Activated gamma-delta T cell treated with Interleukin-2 at 50 U/mL for 16 hours (primary cell): ENCODE measurements around the gene ABCB11.
"Not testable (repeated sequence)": the region's sequence is repeated elsewhere in the genome, so short reads cannot be mapped to it uniquely, and the experiment has no call there.

Experiments used
- DNase-seq: peaks from one replicate; pipeline ENCODE4 v3.0.0-alpha.2; 2020

ABCB11 gene

DNA sequence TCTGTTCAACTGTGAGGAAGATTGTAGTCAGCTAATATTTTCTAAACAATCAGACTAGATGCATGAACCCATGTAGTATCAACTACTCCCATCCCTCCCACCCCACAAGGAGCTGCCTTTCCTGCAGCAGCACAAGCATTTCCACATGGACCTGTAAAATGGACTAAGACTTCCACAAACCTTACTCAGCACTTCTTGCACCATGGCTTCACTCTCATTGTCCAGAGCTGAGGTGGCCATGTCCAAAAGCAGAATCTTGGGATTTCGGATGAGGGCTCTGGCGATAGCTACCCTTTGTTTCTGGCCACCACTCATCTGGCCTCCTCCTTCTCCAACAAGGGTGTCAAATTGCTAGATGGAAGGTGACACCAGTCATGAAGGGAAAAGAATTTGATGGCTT is 61.3 kb downstream of the ABCB11 start:
- no peak for DNase-seq

DNA sequence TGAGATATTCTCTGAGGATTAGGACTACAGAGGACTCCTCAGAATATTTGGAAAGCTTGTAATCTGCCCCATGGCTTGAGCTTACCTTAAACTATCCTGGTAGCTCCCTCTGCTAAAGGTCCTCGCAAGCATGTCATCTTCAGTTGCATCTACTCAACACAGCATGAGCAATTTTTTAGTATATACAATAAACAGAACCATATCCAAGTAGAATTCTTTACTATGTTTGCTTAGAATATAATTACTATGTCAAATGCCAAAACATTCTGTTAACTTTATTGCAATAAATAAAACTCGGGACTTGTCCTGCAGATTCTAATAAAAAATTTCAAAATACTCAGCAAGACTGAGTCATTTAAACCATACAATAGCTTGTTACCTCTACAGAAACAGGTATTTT is 62.8 kb downstream of the ABCB11 start:
- no peak for DNase-seq

GRCh38 chr2:168964251-168964807 is 66.8 kb downstream of the ABCB11 start:
- no peak for DNase-seq

- DNase-seq, result no peak
Measured at GRCh38 chr2:168962636-168963035, 68.5 kb downstream of the ABCB11 start.

DNA sequence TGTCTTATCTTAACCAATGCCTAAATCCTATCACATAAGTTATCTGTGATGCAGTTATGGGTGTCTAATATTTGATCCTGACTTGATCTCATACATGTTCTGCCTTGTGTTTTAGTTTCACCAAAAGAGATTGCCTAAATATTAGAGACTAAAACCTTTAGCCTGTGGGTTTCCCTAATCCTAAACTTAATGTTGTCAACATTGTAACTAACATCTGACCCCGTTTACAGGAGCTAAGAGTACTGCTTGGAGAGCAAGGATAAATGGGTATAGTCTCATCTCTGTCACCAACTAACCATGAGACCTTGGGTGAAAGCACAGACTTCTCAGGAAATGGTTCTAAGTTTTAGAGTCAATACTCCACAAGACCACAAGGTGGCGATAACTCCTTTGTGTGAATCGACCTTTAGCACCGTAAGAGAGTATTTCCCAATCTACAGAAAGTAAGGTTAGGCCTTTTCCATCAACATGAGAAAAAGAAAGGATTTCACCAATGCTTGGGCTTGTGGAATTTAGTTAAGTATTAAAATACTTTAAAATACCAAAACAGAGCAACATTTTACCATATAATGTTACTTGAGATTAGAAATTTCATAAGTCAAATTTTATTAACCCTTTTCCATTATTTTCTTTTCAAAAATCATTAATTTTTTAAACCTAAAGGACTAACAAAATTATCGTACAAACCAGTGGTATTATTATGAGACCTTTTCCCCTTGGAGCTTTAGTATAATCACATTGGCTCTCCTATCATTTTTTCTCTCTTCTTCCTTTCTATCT is 69.5 kb downstream of the ABCB11 start:
- DNase-seq, result peak; percentile 46

DNA sequence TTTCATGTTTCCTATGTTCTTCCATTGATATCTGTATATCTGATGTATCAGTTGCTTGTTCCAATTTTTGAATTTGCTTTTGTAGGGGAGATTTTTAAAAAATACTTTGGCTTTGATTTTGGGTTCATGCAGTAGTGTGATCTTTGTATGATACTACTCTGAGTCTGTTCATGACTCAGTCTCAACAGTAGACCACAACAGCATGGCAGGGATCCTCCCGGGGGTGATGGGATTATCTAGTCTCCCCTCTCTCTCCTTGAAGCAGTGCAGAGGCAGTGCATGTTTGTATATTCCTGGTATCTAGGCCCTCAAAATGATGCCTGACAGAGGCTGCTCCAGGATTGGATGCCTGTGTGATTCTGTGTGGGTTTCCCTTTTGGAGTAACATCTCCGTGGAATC is 74.7 kb downstream of the ABCB11 start:
- DNase-seq, result no peak

- DNase-seq, result no peak
Measured at GRCh38 chr2:168955321-168955720, 75.8 kb downstream of the ABCB11 start.

- no peak for DNase-seq
Measured at GRCh38 chr2:168954256-168954655, 76.9 kb downstream of the ABCB11 start.

- no peak for DNase-seq
Measured at GRCh38 chr2:168952424-168952823, 78.7 kb downstream of the ABCB11 start.

GRCh38 chr2:168951871-168952270 is 79.3 kb downstream of the ABCB11 start:
- DNase-seq, result no peak

DNA sequence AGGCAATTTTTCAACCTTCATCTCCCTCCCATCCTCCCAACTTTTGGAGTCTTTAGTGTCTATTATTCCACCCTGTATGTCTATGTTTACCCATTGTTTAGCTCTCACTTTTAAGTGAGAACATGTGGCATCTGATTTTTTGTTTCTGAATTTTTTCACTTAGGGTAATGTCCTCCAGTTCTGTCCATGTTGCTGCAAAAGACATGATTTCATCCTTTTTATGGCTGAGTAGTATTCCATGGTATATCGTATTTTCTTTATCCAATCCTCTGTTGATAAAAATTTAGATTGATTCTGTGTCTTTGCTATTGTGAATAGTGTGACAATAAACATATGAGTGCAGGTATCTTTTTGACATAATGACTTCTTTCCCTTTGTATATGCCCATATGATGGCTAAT is 81.8 kb downstream of the ABCB11 start:
- DNase-seq, result no peak

- no peak for DNase-seq
Measured at GRCh38 chr2:168948621-168949212, 82.4 kb downstream of the ABCB11 start.

DNA sequence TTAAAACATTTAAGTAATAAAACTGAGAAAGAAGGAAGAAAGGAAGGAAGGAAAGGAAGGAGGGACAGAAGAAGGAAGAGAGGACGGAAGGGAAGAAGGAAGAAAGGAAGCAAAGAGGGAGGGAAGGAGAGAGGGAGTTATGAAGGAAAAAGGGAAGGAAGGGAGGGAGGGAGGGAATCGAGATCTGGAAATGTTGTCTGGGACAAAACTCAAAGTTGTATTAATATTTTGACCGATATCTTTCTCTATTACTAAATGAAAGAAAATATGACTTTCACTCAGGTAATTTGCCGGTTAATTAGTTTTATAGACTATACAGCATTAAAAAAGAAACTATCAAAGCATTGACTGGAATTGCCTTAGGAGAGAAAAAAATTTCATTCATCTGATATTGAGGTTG is 85.6 kb downstream of the ABCB11 start:
- DNase-seq, result no peak

DNA sequence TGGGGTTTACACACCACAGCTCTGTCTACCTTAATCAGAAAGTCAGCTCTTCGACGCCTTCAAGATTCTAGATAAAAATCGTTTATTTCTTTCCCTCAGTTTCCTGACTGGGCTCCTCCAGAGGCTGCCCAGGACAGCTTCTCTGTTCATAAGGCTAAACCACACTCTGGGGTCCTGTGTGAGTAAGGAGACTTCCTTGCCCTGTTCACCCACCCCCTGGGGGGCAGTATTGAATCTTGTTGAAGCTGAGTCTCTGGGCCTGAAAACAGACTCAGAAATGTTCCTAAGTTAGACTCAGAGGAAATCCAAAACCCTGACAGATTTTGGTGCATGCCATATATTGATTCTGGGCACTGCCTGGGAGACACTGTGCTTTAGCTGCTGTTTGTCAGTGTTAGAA is 87.1 kb downstream of the ABCB11 start:
- no peak for DNase-seq

DNA sequence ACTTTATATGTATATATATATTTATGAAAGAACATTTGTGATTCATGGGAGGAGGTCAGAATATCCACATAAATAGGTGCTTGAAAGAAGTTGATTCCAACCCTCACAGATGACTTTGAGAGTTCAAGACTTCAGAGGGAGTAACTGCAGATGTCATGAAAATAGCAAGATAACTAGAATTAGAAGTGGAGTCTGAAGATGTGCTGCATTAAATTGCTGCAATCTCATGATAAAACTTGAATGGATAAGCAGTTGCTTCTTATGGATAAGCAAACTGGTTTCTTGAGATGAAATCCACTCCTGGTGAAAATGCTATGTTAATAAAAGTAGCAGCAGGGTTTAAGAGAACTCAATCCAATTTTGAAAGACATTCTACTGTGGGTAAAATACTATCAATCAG is 89.8 kb downstream of the ABCB11 start:
- no peak for DNase-seq

GRCh38 chr2:168939918-168940317 is 91.2 kb downstream of the ABCB11 start:
- DNase-seq, result no peak

DNA sequence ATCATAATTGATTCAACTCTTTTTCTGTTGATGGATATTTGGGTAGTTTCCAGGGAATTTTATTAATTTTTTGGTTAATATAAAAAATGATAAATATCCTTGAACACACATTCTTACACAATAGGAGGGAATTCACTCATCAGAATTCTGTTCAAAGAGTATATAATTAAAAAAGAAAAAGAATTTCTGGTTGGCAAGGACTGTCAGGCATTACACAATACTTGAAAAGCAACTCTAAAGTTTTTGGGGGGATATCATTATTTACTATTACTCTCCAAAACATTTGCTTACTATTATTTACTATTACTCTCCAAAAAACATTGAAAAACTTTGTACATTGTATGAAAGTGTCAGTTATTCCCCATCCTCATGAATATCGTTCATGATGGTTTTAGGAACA is 92.1 kb downstream of the ABCB11 start:
- DNase-seq, result no peak

- DNase-seq, result no peak
Measured at GRCh38 chr2:168935810-168936581, 95.1 kb downstream of the ABCB11 start.

DNA sequence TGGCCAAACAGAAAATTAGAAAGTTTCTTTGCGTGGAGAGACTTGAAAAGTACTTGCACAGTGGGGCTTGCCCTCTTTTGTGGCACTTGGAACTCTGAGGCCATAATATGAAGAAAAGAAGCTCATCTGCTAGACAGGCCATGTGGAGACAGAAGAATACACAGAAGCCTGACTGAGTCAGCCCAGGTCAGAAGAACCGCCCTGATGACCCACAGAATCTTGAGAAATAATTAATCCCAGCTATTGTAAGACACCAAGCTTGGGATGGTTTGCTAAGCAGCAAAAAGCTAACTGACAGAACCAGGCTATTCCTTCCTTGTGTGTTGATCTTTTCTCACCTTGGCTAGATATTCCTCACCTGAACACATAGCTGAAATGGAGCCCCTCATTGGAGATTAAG is 96.3 kb downstream of the ABCB11 start:
- DNase-seq, result no peak

DNA sequence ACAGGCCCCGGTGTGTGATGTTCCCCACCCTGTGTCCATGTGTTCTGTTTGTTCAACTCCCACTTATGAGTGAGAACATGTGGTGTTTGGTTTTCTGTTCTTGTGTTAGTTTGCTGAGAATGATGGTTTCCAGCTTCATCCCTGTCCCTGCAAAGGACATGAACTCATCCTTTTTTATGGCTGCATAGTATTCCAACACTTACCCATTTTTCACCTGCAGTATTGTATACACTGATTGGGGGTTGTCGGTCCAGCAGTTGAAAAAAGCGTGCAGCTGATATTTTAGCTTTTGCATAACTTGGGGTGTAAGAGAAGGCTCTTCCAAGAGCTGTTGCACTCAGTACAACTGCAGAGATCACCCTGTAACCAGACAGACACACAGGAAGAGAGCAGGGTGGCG is 99.0 kb downstream of the ABCB11 start:
- DNase-seq, result not testable (repeated sequence)

- DNase-seq, result no peak
Measured at GRCh38 chr2:168930242-168930641, 100.9 kb downstream of the ABCB11 start.

DNA sequence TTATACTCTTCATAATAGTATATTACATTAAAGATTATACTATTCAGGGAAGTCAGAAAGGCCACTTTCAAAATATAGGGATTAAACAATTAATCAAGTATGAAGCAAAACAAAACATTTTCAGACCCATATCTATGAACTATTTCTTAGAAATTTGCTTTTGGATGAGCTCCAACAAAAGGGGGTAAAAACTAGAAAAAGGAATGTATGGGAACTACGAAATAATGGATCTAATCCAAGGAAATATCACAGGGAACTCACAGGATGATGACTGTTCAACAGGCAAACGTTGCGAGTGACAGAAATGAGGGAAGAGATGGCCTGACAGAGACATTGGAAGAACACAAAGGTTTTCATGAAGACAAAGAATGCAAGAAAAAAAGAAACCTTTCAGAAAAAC is 102.1 kb downstream of the ABCB11 start:
- no peak for DNase-seq

DNA sequence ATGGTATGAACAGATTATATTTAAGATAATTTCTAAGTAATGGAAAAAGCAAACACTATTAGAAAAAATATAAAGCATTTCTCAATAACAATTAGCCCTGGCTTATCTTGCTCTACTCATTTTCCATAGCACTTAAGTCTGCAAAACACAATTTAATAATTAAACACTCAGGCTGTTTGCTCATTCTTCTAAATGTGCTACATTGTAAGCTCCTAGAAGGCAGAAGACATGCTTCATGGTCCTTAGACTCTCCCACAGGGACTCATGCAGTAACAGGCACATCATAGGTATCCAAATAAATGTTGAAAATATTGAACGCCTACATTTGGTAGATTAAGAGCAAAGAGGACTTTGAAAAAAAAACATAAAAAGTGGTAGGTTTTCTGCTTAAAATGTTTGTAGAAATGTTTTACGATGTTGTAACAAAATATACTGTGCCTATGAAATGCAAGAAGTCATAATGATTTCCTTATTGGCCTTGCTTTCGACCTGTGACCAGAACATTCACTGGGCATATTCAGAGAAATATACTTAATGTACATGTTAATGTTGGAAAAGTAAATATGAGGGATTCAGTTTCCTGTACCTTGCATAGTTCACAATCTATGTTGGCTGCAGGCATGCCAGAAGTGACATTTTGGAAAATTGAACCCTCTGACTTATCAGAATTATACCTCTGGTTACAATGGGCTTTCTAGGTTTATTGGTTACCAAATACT is 102.9 kb downstream of the ABCB11 start:
- DNase-seq, result no peak
